ENCODE measurements around the gene MIER2.
"Not testable (repeated sequence)": the region's sequence is repeated elsewhere in the genome, so short reads cannot be mapped to it uniquely, and the experiment has no call there.

The MIER2 gene

GRCh38 chr19:355536-355935, 10.9 kb upstream of the MIER2 start:
- DNase-seq, result not testable (repeated sequence)

DNA sequence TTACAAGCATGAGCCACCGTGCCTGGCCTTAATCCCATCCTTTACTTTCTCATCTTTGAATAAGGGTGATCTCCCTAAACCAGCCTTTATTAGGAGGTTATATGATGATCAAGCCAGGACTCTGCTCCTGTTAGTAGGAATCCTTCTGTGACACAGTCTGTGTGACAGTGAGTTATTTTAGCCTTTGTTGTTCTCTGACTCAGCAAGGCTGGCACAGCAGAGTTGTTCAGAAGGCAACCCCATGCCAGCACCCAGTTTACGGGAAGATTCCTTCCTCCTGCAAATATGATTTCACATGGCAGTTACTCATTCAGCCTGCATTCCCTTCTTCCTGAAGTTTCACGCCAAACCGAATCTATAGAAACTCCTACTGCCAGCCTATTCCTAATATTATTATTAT, 10.5 kb upstream of the MIER2 start:
- DNase-seq, result no peak

- no peak for DNase-seq
Observed at GRCh38 chr19:351976-352625, 7.5 kb upstream of the MIER2 start.

DNA sequence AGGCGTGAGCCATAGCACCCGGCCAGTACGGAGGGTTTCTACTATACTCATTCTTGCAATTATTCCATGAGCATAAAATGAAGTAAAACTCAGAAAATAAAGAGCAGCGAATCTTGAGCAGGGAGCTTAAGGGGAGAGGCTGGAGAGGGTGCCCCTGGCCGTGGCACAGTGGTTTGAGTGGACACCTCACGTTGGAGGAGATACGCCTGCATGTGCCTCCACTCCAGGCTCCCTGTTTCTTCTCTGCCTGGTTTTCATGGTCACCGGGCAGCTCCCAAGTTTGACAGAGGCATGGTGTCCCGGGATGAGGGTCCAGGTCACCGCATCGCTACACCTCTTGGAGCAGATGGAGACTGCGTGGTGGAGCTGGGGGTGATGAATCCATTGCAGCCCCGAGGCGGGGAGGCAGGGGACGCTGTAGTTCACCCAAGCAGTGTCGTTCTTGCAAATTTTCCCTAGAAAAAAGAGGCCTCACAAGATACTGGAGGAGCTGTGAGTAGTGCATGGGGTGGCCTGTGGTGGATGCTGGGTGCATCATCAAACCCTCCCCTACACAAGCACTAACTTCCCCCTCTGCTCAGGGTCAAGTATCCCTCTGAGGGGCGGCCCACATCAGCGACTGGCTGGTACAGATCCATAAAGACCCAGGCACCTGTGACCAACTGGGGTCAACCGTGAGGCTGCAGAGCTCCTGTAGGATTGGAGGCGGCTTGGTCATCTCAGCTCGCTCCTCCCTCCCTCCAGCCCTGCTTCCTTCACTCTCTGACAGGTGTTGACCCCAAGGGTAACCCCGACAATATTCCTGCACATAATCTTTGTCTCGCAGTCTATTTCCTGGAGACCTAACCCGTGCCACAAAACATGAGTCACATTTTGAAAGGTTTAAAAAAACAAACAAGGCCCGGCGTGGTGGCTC, 3.6 kb upstream of the MIER2 start:
- DNase-seq, result no peak

DNA sequence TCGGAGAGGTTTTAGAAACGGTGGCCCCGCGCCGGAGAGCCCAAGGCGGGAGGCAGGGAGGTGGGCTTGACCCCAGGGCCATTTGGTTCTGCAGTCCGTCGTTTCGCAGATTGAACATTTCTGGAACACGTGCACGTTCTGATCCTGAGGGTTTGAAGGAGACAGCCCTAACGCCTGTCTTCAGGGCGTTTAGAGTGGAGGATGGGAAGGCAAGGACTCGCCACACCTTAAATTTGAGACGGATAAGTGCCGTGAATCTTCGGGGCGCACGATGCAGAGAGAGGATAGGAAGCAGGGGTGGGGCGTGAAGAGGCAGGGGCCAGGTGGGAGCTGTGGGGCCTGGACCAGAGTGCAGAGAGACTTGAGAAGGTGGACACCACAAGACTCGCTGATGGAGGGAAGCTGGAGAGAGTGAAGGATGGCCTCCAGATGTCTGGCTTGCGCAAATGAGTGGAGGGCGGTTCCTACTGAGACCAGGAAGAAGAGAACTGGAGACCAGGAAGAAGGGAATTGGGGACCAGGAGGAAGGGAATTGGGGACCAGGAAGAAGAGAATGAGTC, 804 bp upstream of the MIER2 start:
- DNase-seq, result no peak

GRCh38 chr19:343941-344624, 513 bp downstream of the MIER2 start:
- DNase-seq, result no peak

GRCh38 chr19:343451-343931, 1.1 kb downstream of the MIER2 start:
- no peak for DNase-seq

GRCh38 chr19:342801-343421, 1.7 kb downstream of the MIER2 start:
- DNase-seq, result no peak

DNA sequence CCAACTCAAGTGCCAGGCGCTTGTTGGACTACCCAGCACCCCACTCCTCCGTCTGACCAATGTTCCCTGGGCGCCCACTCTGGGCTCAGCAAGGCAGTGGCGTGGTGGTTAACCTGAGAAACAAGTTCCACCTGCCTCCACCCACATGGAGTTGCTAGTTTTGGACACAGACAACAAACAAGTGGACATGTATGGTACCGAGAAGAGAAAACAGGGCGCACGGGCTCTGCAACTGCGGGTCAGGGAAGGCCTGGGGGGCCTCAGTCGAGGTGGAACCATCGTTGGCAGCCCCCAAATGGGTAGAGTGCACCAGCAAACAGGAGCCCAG, 2.5 kb downstream of the MIER2 start:
- DNase-seq, result no peak

- no peak for DNase-seq
Observed at GRCh38 chr19:341386-342127, 3.0 kb downstream of the MIER2 start.

DNA sequence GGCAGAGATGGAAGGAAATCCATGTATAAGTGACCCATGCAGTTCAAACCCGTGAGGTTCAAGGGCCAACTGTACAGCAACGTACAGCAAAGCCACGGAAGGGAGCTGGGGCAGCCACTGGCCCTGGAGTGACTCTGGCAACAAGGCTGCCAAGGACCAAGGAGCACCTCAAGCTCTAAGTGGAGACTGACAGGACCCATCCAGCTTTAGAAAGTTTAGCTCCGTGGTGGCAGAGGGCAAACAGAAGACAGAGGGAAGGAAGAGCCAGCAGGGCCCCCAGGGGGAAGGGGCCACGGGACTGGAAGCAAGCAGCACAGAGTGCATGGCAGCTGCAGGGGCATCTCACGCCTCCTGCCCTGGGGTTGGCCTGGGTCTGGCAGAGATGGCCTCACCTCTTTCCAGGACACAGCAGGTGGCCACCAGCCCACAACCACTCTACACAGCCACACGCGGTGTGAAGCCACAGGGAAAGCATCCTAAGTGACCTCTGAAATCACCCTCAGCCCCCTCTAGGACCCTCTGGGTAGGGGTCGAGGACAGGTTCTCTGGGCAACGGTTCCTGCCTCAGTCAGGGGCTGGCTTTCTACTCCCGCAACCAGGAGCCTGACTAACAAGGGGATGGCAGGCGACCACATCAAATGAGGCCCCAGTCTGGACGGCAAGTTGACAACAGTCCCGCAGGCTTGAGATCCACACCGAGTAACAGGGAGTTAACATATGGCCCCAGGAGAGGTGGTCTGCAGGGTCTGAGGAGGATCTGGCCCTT, 3.8 kb downstream of the MIER2 start:
- no peak for DNase-seq

- DNase-seq, result no peak
Observed at GRCh38 chr19:339262-339887, 5.2 kb downstream of the MIER2 start.

DNA sequence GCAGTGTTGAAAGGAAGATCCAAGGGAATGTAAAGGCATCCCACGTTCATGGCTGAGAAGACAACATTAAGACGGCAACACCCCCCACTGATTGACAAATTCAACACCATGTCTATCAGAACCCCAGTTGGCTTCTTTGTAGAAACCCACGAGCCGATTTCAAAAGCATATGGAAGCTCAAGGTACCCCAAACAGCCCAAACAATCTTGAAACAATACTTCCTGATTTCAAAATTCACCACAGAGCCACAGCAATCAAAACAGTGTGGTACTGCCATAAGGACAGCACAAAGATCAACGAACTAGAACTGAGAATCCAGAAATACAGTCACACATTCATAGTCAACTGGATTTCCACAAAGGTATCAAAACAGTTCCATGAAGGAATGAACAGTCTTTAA, 6.2 kb downstream of the MIER2 start:
- DNase-seq, result no peak

DNA sequence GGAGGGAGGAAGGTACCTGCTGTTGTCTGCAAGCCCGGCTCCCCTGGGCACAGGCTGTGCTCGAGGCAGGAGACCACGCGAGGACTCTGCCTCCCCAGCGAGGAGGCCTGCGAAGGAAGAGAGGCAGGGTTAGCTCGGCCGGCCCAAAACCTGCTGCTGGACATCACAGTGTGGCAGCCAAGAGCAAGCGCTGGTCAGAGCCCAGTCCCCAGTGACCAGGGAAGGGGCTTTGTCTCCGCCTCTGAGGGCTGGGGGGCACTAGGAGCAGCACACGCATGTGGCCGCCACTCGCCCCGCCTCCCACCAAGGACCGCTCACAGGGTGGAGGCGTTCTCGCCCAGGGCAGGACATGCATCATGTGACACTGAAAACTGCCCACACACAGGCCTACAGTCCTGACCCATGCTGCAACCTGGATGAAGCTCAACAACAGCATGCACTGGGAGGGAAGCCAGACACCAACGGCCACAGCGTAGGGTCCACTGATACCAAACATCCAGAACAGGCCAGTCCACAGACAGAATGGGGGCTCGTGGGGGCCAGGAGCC, 8.5 kb downstream of the MIER2 start:
- no peak for DNase-seq

DNA sequence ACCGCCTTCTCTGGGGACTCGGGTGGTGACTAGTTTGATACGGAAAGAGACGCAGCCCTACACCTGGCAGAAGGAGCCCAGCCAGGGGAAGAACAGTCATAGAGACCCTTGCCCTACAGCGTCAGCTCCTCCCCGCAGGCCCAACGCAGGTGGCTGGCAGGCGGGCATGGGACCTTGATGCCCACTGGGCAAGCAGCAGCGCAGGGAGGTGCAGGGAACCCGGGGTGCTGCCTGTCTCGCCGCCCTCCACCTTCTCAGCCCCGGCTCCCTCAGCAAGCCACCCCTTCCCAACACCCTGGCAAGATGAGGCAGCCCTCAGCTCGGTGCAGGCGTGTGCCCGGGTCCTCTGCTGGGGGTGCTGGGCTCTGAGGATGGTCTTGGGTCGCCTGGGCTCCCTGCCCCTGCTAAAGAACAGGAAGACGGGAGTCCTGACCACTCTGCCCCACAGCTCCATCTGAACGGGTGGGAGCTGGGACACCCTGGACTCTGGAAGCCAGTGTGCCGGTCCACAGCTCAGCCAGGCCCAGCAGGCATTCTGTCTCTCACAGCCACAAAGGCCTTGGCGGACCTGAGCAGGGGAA, 9.0 kb downstream of the MIER2 start:
- DNase-seq, result no peak

GRCh38 chr19:335072-335471, 9.5 kb downstream of the MIER2 start:
- DNase-seq, result no peak

DNA sequence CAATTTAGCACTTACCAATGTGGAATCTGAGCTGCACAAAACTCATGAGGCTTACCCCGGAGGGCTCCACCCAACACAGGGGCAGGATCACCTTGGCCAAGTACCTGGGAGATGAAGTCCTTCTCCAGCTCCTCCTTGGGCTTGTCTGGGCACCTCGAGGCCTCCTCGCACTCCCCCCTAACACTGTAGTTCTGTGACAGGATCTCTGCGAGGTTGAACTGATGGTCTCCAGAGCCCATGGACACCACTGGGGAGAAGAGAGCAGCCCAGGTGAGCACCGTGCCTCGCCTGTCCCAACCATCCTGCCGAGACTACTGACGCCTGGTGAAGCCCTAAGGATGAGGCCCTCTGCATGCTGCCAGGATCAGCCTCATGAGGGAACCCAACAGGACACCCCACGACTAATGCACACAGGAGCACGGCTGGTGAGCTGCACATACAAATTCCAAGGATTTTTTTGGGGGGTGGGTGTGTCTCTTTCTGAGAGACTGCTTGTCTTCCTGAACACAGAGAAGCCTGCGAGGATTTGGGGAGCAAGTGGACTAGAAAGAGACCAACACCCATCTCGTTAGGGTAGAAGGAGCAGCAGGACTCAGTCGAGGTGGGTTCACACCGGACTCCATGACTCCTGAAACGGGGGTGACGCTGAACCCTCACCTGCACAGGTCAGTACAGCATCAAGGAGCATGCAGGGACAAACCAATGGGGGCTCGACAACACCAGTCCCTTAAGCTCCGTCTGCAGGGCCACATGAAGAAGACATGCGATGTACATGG, 10.1 kb downstream of the MIER2 start:
- no peak for DNase-seq

GRCh38 chr19:330503-330902, 14.1 kb downstream of the MIER2 start:
- DNase-seq, result no peak

DNA sequence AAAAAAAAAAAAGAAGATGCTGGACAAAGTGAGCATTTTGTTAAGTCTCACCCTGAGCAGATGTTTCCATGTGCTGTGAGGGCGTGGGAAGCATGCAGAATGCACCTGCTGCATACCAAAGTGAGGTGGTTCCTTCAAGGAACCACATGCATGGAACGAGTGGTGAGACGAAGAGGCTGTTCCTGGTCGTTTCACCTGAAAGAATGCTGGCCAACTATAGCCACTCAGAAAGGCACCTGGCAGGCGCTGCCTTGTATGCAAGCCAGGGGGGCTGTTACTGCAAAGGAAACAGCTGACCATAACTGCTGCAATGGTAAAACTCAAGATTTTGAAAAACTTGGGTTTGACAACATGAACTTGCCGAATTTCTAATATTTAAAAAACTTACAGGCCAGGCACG, 14.7 kb downstream of the MIER2 start:
- no peak for DNase-seq

All from RPMI8226 (cell line).